Measurements from ENCODE around the gene FBN1.

The FBN1 gene

GRCh38 chr15:48516121-48516520, 129.4 kb downstream of the FBN1 start:
- ChIA-PET CTCF (interaction anchor here (0.7 kb wide), 1 partner anchor 9 kb away, joined by 3 read pairs; no protein-coding TSS in a partner anchor), POLR2A (no interaction called here)
- Histone ChIP-seq H3K4me3 (ENCODE audit: low read depth, low read length) (no peak overlapping the region), H3K9me3 (ENCODE audit: control insufficient read depth, insufficient read depth, low read depth, low read length) (no peaks in the 10 kb centered on the region), H3K27ac (ENCODE audit: extremely low read depth, low read depth, low read length) (no peak overlapping the region), H3K4me1 (ENCODE audit: control insufficient read depth, insufficient read depth, low read length) (no peaks in the 10 kb centered on the region), H3K36me3 (ENCODE audit: control insufficient read depth in 2 of 2, insufficient read depth in 1 of 2, low read length in 2 of 2) (peaks cover 0 to 6% of the 10 kb centered on the region in 2 experiments; a peak in 1 of 3 replicates)
- no peak for TF ChIP-seq ZNF221 (tag by site-specific recombination; IDR thresholded peaks at IDR 0.05; ENCODE audit: borderline replicate concordance)
- no peak for TF ChIP-seq AEBP2 (tag by site-specific recombination; IDR thresholded peaks at IDR 0.05; ENCODE audit: borderline replicate concordance)
- TF ChIP-seq ZNF37A (tag by site-specific recombination; IDR thresholded peaks at IDR 0.05): no peak
- TF ChIP-seq ZNF792 (tag by site-specific recombination; IDR thresholded peaks at IDR 0.05): no peak
- no peak for TF ChIP-seq ZNF184 (tag by site-specific recombination; IDR thresholded peaks at IDR 0.05)
- TF ChIP-seq REPIN1 (tag by site-specific recombination; IDR thresholded peaks at IDR 0.05; ENCODE audit: low read depth): no peak
- TF ChIP-seq ZNF121 (tag by site-specific recombination; IDR thresholded peaks at IDR 0.05): no peak
- TF ChIP-seq ZNF280C (tag by site-specific recombination; IDR thresholded peaks at IDR 0.05): no peak
- no peak for TF ChIP-seq ZNF239 (tag by site-specific recombination; IDR thresholded peaks at IDR 0.05)
- no peak for TF ChIP-seq ZNF561 (tag by site-specific recombination; IDR thresholded peaks at IDR 0.05; ENCODE audit: borderline replicate concordance)
- TF ChIP-seq ZNF639 (tag by site-specific recombination; IDR thresholded peaks at IDR 0.05): no peak
- TF ChIP-seq ZNF777 (tag by site-specific recombination; IDR thresholded peaks at IDR 0.05; ENCODE audit: borderline replicate concordance): no peak
- no peak for TF ChIP-seq ZNF843 (tag by site-specific recombination; IDR thresholded peaks at IDR 0.05)
- TF ChIP-seq ZBTB17 (tag by site-specific recombination; IDR thresholded peaks at IDR 0.05): no peak
- no peak for TF ChIP-seq ZNF621 (tag by site-specific recombination; IDR thresholded peaks at IDR 0.05)
- TF ChIP-seq ZNF660 (tag by site-specific recombination; IDR thresholded peaks at IDR 0.05): no peak
- TF ChIP-seq ZNF175 (tag by site-specific recombination; IDR thresholded peaks at IDR 0.05): no peak
- no peak for TF ChIP-seq ZNF274 (IDR thresholded peaks at IDR 0.05; ENCODE audit: low read length)
- no peak for TF ChIP-seq ZNF274 (tag by site-specific recombination; IDR thresholded peaks at IDR 0.05; ENCODE audit: borderline replicate concordance)
- TF ChIP-seq GLI4 (tag by site-specific recombination; IDR thresholded peaks at IDR 0.05): no peak
- no peak for TF ChIP-seq GLIS2 (tag by site-specific recombination; IDR thresholded peaks at IDR 0.05)

- CTCF ChIA-PET: interaction anchor here (0.8 kb wide), 1 partner anchor 36 kb away, joined by 3 read pairs; no protein-coding TSS in a partner anchor
- peaks cover 0 to 9% of the 10 kb centered on the region in 2 experiments; a peak in 1 of 3 replicates for H3K36me3 ChIP-seq (ENCODE audit: control insufficient read depth in 2 of 2, insufficient read depth in 1 of 2, low read length in 2 of 2)
- H3K4me3 ChIP-seq (ENCODE audit: low read depth, low read length): no peak overlapping the region
- no peak overlapping the region for H3K27ac ChIP-seq (ENCODE audit: extremely low read depth, low read depth, low read length)
- POLR2A ChIA-PET: no interaction called here
- no peaks in the 10 kb centered on the region for H3K9me3 ChIP-seq (ENCODE audit: control insufficient read depth, insufficient read depth, low read depth, low read length)
- H3K4me1 ChIP-seq (ENCODE audit: control insufficient read depth, insufficient read depth, low read length): no peaks in the 10 kb centered on the region
- no peak for TF ChIP-seq ZNF510 (tag by site-specific recombination; IDR thresholded peaks at IDR 0.05; ENCODE audit: insufficient replicate concordance)
- no peak for TF ChIP-seq ZNF558 (tag by site-specific recombination; IDR thresholded peaks at IDR 0.05)
- TF ChIP-seq ZNF26 (tag by site-specific recombination; IDR thresholded peaks at IDR 0.05): no peak
- no peak for TF ChIP-seq GLI4 (tag by site-specific recombination; IDR thresholded peaks at IDR 0.05)
- TF ChIP-seq ZNF292 (tag by site-specific recombination; IDR thresholded peaks at IDR 0.05; ENCODE audit: borderline replicate concordance, low read depth): no peak
Measured at GRCh38 chr15:48515500-48515899, 130.0 kb downstream of the FBN1 start.

All from HEK293 (cell line).